Endothelial cell of umbilical vein (primary cell): Measurements from ENCODE around the gene PTGER2. TPM values are rescaled to one million over a fixed set of nuclear protein-coding genes. Genes with fewer than 3 reads are reported as not detected.

Experiments used
- BruUV-seq: library from RNA; stranded (reverse); fragments of 400-500 nt; replicated peaks from 2 replicates; lab custom pipeline; 2021; lab: Mats Ljungman, UMichigan
- CTCF ChIA-PET: fragments of 300-600, 350-600 bp; sonication (Branson Sonifier 250); formaldehyde crosslinking; loops from one replicate; lab custom pipeline; 2021; ENCODE audit warnings: antibody characterized with exemption, inconsistent platforms; lab: Charles Lee
- POLR2A ChIA-PET: fragments of 300-600, 350-600 bp; sonication (Branson Sonifier 250); formaldehyde crosslinking; loops from one replicate; lab custom pipeline; 2021; ENCODE audit warnings: antibody characterized with exemption, inconsistent platforms; lab: Charles Lee
- DNase-seq: peaks from one replicate; pipeline ENCODE4 v3.0.0-alpha.2; 2011; ENCODE audit warnings: low read depth, low spot score
- FAIRE-seq: peaks from 2 replicates; lab custom pipeline; 2011; peaks lifted over from hg19 to GRCh38; lab: Jason Lieb, UNC
- H2AFZ ChIP-seq: 2 replicates; pipeline ENCODE4 v1.6.0; 2012; ENCODE audit warnings: low read depth, low read length, control low read depth, inconsistent platforms
- H3K27ac ChIP-seq: 2 replicates; pipeline ENCODE4 v1.5.1; 2011; ENCODE audit warnings: low read depth, mild to moderate bottlenecking, control low read depth, low read length, moderate library complexity; ENCODE audit not compliant: insufficient read depth
- H3K27me3 ChIP-seq, 2 experiments: 2 replicates each; pipeline versions ENCODE4 v1.6.0 to v1.6.1; 2011; ENCODE audit warnings: low read length in 2 of 2, mixed read lengths in 1 of 2; ENCODE audit not compliant: control insufficient read depth in 2 of 2, insufficient read depth in 2 of 2
- H3K36me3 ChIP-seq, 2 experiments: 2 replicates in 1 of 2; 3 replicates in 1 of 2; pipeline ENCODE4 v1.5.1; 2011; ENCODE audit warnings: low read length in 2 of 2, mild to moderate bottlenecking in 1 of 2, moderate library complexity in 1 of 2; ENCODE audit not compliant: control insufficient read depth in 2 of 2, insufficient read depth in 2 of 2; ENCODE audit errors: extremely low read depth in 1 of 2
- H3K4me1 ChIP-seq: 3 replicates; pipeline ENCODE4 v1.5.1; 2011; ENCODE audit warnings: mild to moderate bottlenecking, low read length; ENCODE audit not compliant: control insufficient read depth, insufficient read depth; ENCODE audit errors: extremely low read depth
- H3K4me2 ChIP-seq: 2 replicates; pipeline ENCODE4 v1.6.1; 2011; ENCODE audit warnings: low read length, control low read depth, mixed read lengths; ENCODE audit not compliant: insufficient read depth
- H3K4me3 ChIP-seq, 3 experiments: fragments of 200-600 bp in 1 of 3; sonication (generic), shearing (Covaris generic) in 1 of 3; replicated peaks in 1 of 3; 2 replicates each; pipeline ENCODE4 v1.5.1; 2011 to 2016; ENCODE audit warnings: control low read depth in 3 of 3, low read length in 3 of 3, mild to moderate bottlenecking in 2 of 3, inconsistent platforms in 1 of 3, low read depth in 1 of 3, moderate library complexity in 1 of 3; ENCODE audit not compliant: insufficient read depth in 1 of 3
- H3K79me2 ChIP-seq: 2 replicates; pipeline ENCODE4 v1.6.0; 2012; ENCODE audit warnings: low read length, inconsistent platforms; ENCODE audit not compliant: control insufficient read depth, insufficient read depth
- H3K9ac ChIP-seq: replicated peaks from 2 replicates; pipeline ENCODE3; 2011; ENCODE audit warnings: low read length, control low read depth; ENCODE audit not compliant: insufficient read depth; ENCODE audit errors: extremely low read depth
- H3K9me1 ChIP-seq: replicated peaks from 3 replicates; pipeline ENCODE4 v1.6.0; 2011; ENCODE audit warnings: mild to moderate bottlenecking, low read length; ENCODE audit not compliant: control insufficient read depth, insufficient read depth; ENCODE audit errors: extremely low read depth
- H3K9me3 ChIP-seq: replicated peaks from 2 replicates; pipeline ENCODE4 v1.5.1; 2012; ENCODE audit warnings: low read length, inconsistent platforms; ENCODE audit not compliant: control insufficient read depth, insufficient read depth
- H4K20me1 ChIP-seq: replicated peaks from 2 replicates; pipeline ENCODE3; 2011; ENCODE audit warnings: mild to moderate bottlenecking, low read length; ENCODE audit not compliant: control insufficient read depth, insufficient read depth; ENCODE audit errors: extremely low read depth
- CTCF ChIP-seq, 2 donors: IDR thresholded peaks; 1 replicate in 1 of 2; 2 replicates in 1 of 2; pipeline ENCODE4 v1.5.1; 2011; ENCODE audit warnings: low read length in 2 of 2, mild to moderate bottlenecking in 2 of 2, moderate library complexity in 2 of 2, control low read depth in 1 of 2, inconsistent platforms in 1 of 2, low read depth in 1 of 2; ENCODE audit not compliant: insufficient read depth in 1 of 2; ENCODE audit errors: extremely low read depth in 1 of 2
- EZH2 ChIP-seq: IDR thresholded peaks from 2 replicates; pipeline ENCODE4 v1.6.1; 2012; ENCODE audit warnings: borderline replicate concordance, low read depth, mild to moderate bottlenecking, moderate library complexity, low read length, inconsistent platforms; ENCODE audit not compliant: severe bottlenecking
- FOS ChIP-seq: IDR thresholded peaks from 2 replicates; pipeline ENCODE4 v1.6.1; 2011; ENCODE audit warnings: mild to moderate bottlenecking, low read length, moderate library complexity, borderline replicate concordance; ENCODE audit not compliant: insufficient read depth
- GATA2 ChIP-seq: IDR thresholded peaks from 2 replicates; pipeline ENCODE4 v1.7.0; 2011; ENCODE audit warnings: low read depth, mild to moderate bottlenecking, moderate library complexity, mixed read lengths, low read length; ENCODE audit not compliant: insufficient read length, insufficient read depth
- JUN ChIP-seq: IDR thresholded peaks from 2 replicates; pipeline ENCODE4 v1.6.1; 2011; ENCODE audit warnings: borderline replicate concordance, low read depth; ENCODE audit not compliant: insufficient read length, insufficient read depth
- MYC ChIP-seq: IDR thresholded peaks from one replicate; pipeline ENCODE4 v1.6.1; 2011; ENCODE audit warnings: mild to moderate bottlenecking, low read depth, low read length
- POLR2A ChIP-seq: IDR thresholded peaks from 2 replicates; pipeline ENCODE4 v1.6.1; 2012; ENCODE audit warnings: low read depth, mild to moderate bottlenecking, control low read depth, low read length
- POLR2AphosphoS5 ChIP-seq: IDR thresholded peaks from 2 replicates; pipeline ENCODE4 v1.6.1; 2012; ENCODE audit warnings: low read depth, mild to moderate bottlenecking, control low read depth, low read length, moderate library complexity; ENCODE audit not compliant: insufficient read depth
- dilution Hi-C: fragments of 300-500 bp; cut with MboI; formaldehyde crosslinking; loops from one replicate; pipeline ENCODE4 v1.15.0; 2019; ENCODE audit warnings: low sequenced_read_pairs; ENCODE audit not compliant: extremely low pct_ligation_motif_present
- intact Hi-C: fragments of 100-400 bp; cut with micrococcal nuclease; formaldehyde crosslinking; loops from one replicate; pipeline ENCODE4 v1.10.0; 2022
- polyA plus RNA-seq, 4 experiments: library from polyadenylated mRNA; depleted of rRNA in 3 of 4; stranded (reverse) in 3 of 4; unstranded in 1 of 4; fragments of >200 nt; gene quantifications; 2 replicates each; pipeline versions ENCODE4 v1.2.1 to v1.2.3, GENCODE V29; 2011 to 2012; ENCODE audit warnings: missing spikeins in 1 of 4
- total RNA-seq: library from RNA; stranded (reverse); gene quantifications from 2 replicates; pipeline ENCODE4 v1.2.3, GENCODE V29; 2021
- TF ChIP-seq, protein P1 (sequence below): IDR thresholded peaks from 2 replicates; pipeline ENCODE4 v1.6.1; 2011; ENCODE audit not compliant: insufficient read depth, insufficient read length

PTGER2 gene
- total and polyA plus RNA-seq, 2 donors (not counting 3 experiments of a cell fraction or from before 2014, with no cell fraction given) = not detected

DNA sequence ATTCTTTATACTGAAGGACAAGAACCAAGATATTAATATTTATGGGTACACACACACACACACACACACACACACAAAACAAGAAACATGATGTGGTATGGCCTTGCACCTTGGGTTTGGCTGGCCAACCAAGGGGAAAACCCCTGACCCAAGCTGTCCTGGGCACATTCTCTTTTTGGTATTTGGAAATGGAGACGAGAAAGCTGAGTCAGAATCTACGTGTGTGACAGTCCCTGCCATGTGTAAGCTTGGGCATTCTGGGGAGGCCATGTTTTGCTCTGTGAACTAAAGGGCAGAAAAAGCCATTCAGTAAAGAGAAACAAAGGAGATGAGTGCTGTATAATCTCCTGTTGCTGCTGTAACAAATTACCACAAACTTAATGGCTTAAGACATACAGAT is 35.6 kb downstream of the PTGER2 start:
- Histone ChIP-seq H3K4me3 (no peak overlapping the region), H3K4me2 (no peak overlapping the region), H3K9me3 (no peaks in the 10 kb centered on the region), H3K27me3 (peaks cover 16 to 32% of the 10 kb centered on the region in 2 experiments), H2AFZ (no peak overlapping the region), H3K79me2 (no peaks in the 10 kb centered on the region), H3K9ac (no peak overlapping the region), H4K20me1 (no peaks in the 10 kb centered on the region), H3K36me3 (no peaks in the 10 kb centered on the region), H3K4me1 (no peaks in the 10 kb centered on the region), H3K9me1 (no peaks in the 10 kb centered on the region), H3K27ac (no peak overlapping the region)
- CTCF ChIA-PET = no interaction called here
- DNase-seq (no peak), FAIRE-seq (no peak)
- no peak for TF ChIP-seq JUN
- no peak for TF ChIP-seq EZH2
- no peak for TF ChIP-seq GATA2
- TF ChIP-seq CTCF (IDR thresholded peaks at IDR 0.05; ENCODE audit: extremely low read depth in 1 of 2, insufficient read depth in 1 of 2, low read depth in 1 of 2, low read length in 2 of 2) = no peak
- TF ChIP-seq POLR2A = no peak
- TF ChIP-seq, protein P1, sequence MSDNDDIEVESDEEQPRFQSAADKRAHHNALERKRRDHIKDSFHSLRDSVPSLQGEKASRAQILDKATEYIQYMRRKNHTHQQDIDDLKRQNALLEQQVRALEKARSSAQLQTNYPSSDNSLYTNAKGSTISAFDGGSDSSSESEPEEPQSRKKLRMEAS = no peak
- TF ChIP-seq POLR2AphosphoS5 = no peak
- no peak for TF ChIP-seq MYC
- TF ChIP-seq FOS = no peak
- BruUV-seq = no TSS peak
- intact Hi-C loops (no loop called here), dilution Hi-C loops (no loop called here)
- POLR2A ChIA-PET = no interaction called here
